GM21381 (cell line): ENCODE measurements around the gene FOXQ1.

Experiments
- ATAC-seq: cut with Tn5 transposase; IDR thresholded peaks from one replicate; pipeline ENCODE4 v1.9.1; 2021; ENCODE audit warnings: mild to moderate bottlenecking, moderate library complexity; ENCODE audit not compliant: unreplicated experiment

FOXQ1 gene

DNA sequence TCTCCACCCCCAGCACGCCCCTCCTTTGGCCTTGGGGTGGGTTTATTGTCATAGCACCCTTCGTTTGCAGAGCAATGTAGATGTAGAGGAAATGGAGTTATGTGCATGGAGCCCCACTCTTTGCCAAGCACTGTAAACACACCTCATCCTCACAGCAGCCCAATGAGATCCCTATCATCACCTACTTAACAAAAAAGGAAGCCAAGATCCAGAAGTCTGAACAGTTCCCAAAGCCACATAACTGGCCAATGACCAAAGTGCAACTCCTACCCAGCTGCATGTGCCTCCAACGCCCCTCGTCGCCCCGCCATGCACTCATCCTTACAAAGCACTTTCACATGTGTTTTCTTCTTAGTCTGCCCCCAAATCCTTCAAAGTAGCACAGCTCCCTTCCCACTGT is 21.8 kb upstream of the FOXQ1 start:
- no peak for ATAC-seq

DNA sequence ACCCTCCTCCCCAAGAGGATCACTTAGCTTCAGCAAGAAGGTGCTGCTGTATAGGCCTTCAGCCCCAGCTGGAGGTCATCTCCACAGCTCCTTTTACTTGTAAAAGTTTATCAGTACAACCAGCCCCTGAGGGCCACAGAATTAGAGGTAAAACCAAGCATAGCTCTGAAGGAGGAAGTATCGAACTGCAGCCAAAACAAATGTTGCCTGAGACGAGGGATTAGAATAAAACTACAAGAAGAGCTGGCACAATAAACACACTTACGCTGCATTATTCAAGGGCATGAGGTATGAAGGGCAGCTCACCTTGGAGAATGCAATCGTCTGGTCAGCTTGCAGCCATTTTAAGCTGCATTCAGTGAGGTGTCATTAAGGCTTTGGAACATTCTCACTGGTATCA is 21.1 kb upstream of the FOXQ1 start:
- no peak for ATAC-seq

DNA sequence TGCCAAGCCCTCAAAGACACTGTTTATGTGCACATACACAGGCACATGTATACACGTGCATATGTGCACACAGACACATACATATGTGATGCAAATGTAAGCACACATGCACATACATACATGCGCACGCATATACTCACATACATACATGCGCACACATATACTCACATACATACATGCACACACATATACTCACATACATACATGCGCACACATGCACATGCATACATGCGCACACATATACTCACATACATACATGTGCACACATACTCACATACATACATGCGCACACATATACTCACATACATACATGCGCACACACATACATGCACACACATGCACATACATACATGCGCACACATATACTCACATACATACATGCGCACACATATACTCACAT is 20.5 kb upstream of the FOXQ1 start:
- no peak for ATAC-seq

DNA sequence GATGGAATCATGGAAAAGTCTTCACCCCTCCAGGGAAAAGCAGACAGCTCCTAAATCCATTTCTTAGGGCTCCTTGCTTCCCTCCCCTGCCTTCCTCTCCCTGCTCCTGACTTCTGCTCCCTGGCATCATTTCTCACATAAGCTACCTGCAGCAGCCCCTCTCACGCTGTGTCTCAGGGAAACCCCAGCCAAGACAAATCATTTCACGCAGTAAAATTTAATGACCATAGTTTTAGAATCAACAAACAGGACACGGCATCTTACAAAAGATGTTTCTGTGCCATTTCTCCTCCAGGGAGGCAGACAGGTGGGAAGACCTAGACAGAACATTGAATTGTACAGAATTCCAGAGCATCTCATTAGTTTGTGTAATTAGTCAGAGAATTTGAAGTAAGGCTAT is 16.5 kb upstream of the FOXQ1 start:
- ATAC-seq: no peak

DNA sequence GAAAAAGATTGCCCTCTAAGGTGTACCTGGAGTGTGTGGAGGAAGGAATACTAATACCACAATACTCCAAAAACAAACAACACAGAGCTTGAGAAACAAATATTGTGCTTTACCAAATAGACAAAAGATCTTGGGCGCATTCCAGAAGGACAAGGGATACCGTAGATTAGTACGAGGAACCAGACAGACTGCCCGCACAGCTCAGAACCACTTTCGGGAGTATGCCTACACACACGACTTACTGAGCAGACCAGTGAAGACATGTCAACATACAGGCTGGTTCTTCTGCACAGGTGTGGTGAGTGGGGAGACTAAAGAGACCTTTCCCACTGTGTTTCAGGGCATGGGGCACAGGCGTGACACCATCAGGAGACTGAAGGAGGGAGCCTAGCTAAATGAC is 15.8 kb upstream of the FOXQ1 start:
- no peak for ATAC-seq

DNA sequence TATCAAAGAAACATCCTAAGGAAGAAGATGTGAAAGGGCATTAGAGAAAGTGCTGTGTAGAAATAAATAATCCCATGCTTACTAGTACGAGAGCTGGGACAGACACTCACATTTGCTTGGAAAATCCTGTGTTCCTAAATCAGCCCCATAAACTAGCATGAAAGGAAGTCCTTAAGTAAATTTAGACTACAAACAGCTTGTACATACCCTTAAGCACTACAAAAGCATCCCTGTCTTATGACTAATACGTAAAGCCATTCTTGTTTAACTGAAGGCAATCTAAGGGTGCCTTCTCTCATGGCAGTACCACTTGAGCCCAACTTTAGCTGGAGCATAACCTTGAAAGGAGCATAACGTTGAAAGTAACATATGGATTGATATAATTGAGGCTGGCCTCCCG is 15.4 kb upstream of the FOXQ1 start:
- ATAC-seq: no peak

DNA sequence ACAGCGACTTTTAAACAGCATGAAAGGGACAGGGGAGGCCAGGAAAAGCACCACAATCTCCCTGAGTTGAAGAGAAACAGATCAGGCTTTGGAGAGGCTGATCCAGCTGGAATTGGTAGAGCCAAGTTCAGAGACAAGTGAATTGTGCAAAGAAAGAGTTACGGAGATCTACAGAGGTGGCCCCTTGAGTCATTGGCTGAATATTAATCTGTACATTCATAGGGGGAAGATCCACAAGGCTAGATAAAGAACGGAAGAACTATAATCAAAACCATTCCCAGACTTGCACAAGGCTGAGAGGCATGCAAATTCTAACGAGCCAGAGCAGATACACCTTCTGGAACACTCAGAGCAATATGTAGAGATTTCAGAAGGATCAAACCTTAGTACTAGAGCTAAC is 14.2 kb upstream of the FOXQ1 start:
- no peak for ATAC-seq

DNA sequence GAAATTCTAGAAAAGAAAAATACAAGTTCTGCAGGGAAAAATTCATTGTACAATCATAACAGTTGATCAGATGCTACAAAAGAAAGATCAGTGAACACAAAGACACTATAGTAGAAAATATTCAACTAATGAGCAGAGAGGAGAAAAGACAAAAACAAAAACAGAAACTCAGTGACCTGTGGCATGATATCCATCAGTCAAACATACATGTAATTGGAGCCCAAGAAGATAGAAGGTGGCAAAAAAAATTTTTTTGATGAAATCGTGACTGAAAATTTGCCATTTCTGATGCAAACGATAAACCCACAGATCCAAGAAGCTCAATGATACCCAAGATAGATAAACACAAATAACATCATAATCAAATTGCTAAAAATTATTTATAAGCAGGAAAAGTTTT is 13.1 kb upstream of the FOXQ1 start:
- no peak for ATAC-seq

DNA sequence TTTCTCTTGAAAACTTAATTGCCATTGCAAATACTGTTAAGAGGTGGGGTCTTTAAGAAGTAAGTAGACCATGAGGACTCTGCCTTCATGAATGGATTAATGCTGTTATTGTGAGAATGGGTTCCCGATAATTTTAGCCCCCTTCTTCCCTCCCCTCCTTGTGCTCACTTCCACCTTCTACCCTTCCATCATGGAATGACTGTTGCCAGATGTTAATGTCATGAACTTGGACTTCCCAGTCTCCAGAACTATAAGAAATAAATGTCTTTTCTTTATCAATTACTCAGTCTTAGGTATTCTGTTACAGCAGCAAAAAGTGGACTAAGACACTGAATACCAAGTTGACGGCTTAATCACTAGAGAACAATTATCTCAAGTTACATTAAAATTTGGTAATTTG is 5.8 kb upstream of the FOXQ1 start:
- ATAC-seq: no peak

DNA sequence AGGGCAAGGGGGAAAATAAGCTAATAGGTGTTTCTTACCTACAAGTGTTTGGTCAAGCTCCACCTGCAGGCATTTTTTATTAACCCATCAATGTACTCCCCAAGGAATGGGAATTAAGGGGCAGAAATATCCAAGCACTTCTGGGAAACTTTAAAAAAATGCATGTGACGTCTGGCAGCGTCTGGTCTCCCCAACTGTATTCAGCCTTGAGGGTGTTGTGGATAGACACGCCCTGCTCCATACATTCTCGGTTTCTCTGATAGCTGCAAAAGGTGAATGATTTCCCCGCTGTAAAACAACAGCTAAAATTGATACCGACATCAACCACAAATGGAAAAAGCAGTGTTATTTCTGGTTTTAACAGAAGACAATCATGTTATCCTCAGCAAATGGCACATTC is 2.5 kb upstream of the FOXQ1 start:
- no peak for ATAC-seq

DNA sequence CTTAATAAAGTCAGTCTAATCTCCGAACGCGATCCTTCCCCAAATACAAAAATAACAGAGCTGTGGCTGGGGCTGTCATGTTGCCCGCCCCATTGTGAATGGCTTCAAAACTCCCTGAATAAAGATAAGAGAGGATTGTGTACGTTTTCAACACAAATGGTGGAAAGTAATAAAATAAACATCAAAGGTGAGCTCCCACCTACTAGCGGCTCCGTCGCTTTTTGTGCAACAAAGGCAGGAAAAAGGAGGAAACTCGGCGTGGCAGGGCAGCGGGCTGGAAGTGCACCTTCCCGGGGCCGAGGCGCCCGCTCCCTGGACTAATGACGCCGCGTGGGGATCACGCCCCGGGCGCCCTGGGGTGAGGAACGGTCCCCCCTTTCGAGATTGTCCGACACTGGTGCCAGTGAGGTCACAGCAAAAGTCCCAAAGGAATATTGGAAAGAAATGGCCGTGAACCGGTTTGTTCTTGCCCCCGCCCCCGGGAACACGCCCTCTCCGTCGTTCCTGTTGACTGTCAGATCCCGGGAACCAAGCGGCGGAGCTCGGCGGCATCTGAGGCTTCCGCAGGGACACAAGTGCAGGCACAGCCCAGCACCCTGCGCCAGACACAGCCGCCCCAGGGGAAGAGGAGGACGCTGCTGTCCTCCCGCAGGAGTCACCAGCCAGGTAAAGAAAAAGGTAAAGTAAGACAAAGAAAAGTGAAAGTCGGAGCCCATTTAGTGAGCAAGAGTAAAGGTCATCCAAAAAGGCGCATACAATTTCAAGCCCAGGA is 1.1 kb upstream of the FOXQ1 start:
- no peak for ATAC-seq

DNA sequence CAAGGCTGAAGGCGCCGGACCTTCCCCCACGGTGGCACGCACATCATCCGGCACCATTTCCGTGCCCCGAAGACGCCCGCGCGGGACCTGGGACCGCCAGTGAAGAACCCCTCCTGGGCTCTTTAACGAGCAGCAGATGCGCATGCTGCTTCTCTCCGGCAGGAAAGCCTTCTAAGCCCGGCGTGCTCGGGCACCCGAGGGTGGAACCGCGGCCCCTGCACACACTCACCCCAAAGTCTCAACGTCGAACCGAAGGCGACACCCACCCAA is 240 bp downstream of the FOXQ1 start:
- no peak for ATAC-seq

DNA sequence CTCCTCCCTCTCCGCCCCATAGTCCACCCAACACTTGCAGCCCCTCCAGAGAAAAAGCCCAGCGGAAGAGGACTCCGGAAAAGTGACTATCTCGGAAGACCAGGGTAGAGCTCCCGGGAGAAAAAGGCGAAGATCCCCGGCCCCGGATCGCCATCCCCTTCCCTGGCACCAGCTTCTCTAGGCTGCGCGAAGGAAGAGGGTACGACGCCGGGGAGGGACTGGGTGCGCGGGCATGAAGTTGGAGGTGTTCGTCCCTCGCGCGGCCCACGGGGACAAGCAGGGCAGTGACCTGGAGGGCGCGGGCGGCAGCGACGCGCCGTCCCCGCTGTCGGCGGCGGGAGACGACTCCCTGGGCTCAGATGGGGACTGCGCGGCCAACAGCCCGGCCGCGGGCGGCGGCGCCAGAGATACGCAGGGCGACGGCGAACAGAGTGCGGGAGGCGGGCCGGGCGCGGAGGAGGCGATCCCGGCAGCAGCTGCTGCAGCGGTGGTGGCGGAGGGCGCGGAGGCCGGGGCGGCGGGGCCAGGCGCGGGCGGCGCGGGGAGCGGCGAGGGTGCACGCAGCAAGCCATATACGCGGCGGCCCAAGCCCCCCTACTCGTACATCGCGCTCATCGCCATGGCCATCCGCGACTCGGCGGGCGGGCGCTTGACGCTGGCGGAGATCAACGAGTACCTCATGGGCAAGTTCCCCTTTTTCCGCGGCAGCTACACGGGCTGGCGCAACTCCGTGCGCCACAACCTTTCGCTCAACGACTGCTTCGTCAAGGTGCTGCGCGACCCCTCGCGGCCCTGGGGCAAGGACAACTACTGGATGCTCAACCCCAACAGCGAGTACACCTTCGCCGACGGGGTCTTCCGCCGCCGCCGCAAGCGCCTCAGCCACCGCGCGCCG is 822 bp downstream of the FOXQ1 start:
- ATAC-seq: no peak

DNA sequence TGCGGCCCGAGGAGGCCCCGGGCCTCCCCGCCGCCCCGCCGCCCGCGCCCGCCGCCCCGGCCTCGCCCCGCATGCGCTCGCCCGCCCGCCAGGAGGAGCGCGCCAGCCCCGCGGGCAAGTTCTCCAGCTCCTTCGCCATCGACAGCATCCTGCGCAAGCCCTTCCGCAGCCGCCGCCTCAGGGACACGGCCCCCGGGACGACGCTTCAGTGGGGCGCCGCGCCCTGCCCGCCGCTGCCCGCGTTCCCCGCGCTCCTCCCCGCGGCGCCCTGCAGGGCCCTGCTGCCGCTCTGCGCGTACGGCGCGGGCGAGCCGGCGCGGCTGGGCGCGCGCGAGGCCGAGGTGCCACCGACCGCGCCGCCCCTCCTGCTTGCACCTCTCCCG is 1.5 kb downstream of the FOXQ1 start:
- ATAC-seq: no peak

DNA sequence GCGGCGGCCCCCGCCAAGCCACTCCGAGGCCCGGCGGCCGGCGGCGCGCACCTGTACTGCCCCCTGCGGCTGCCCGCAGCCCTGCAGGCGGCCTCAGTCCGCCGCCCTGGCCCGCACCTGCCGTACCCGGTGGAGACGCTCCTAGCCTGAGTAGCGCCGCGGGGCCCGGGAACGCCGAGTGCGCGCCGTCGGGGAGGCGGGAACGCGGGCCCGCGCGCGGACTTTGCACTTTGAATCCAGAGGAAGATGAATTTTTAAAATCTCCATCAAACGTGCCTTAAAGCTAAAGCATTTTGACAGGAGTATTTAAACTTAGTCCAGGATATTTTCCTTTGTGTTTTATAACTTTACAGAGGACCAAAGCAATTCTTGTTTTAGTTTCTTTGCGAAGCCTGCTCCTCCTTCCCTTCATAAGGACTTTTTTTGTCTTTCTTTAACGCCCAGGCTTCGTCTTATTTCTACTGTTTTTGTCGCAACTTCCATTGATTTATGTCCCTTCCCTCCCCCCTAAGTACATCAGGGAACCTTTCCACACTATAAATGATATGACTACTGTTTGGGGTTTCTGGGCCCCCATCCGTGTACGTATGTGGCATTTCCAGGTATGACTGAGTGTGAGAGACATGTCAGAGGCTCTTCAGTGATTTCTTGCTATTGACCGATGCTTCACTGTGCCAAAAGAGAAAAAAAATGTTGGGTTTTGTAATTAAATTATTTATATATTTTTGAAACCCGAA is 2.0 kb downstream of the FOXQ1 start:
- ATAC-seq: no peak

DNA sequence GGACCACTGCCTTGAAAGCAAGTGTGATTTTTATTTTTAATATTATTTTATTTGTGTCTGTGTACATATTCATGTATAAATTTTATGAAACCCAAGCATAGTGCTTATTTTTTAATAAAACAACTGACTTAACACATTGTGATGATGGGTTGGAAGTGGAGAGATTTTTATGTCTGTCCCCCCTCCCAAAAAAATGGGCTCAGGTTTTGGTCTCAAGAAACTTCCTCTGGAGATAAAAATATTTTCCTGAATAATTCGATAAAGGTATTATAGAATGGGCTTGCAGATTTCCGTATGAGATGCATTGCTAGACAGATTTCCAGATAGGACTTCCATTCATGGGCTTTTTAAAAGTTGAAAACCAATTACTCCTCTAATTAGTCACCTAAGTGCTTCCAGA is 2.7 kb downstream of the FOXQ1 start:
- ATAC-seq: no peak

DNA sequence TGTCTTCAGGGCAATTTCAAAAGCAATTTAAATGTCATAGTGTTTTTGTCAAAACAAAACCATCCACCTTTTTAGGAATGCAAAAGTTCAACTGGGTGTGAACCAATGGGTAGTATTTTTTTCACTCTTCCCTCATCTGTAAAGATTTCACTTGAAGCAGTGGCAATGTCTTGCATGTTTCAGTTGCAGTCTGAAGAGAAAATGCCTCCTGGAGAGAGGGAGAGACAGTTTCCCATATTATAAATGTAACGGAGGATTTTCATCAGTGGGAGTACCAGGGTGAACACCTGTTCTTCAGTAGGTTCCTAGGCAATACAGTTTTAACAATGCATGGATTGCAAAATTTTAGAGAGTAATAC is 3.3 kb downstream of the FOXQ1 start:
- no peak for ATAC-seq

DNA sequence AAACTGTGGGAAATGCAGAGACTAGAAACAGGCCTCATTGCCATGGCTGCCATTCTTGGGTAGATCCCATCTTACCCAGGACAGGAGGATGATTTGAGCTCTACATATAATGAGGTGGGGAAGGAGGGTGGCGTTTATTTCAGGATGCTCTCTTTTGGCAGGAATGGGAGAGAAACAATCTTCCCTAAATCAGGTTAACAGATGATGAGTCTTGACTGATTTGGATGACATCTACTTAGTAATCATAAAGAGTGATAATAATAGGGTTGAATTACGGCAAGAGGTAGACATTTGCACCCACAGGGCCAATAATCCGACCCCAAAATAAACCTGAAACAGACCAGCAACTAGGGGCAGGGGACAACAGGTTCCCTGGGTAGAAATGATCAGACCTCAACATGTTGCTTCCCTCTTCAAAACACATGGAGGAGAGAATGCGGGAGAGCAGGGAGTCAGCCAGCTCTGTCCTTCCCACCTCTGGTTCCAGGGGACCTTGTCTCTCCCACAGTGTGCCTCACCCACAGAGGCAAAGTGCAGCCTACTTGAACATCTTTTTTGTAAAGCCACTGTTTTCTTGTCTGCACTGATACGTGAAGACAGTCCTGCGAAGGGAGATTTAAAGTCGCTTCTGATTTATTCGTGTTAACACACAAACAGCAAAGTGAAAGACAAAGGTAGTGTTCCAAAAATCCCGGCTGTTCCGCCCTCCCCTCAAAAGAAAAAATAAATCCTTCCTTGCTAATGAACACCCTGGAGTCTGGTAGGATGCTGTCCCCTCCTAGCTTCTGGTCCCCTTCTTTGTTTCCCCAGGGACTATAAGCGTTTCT is 3.9 kb downstream of the FOXQ1 start:
- ATAC-seq: no peak

DNA sequence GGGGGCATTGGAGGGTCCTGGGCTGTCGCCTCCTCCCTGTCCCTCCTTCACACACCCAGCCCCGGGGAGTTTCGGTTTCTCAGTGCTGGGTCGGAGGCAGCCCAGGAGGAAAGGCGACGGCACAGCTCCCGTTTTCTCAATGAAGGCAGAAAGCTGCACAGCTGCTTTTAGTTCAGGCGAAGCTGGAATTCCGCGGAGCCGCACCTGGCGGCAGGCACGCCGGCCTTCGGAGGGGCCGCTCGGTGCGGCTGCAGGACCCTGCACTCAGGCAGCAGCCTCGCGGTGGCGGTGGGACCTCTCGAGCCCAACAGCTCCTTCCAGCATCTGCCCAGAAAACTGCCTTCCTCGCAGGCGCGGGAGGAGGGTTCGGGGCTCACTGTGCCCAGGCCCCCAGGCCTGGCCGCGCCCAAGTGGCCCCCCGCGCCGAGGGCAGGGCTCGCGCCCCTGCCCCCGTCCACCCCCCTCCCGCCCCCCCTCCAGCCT is 4.6 kb downstream of the FOXQ1 start:
- ATAC-seq: no peak

DNA sequence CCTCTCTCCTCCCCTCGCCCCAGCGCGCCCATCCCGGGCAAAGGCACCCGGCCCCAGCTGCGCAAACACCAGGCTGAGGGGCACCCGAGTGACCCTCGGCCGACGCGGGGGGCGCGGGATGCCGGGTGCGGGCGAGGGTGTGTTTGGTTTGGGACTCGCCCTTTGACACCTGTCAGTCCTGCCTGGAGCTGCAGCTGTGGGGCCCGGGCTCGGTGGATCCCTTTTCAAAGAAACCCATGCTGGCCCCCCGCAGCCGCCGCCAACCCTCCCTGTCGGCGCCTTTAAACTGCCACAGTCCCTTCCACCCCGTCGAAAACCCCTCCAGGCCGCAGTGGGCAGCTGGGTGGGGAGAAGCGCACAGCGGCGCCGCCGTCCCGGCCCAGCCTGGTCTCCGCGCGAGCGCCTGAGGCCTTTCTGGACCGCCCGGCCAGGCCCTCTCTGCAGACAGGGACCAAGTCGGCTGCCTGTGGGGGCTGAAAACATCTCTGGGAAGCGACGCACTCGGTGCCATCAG is 5.5 kb downstream of the FOXQ1 start:
- no peak for ATAC-seq

DNA sequence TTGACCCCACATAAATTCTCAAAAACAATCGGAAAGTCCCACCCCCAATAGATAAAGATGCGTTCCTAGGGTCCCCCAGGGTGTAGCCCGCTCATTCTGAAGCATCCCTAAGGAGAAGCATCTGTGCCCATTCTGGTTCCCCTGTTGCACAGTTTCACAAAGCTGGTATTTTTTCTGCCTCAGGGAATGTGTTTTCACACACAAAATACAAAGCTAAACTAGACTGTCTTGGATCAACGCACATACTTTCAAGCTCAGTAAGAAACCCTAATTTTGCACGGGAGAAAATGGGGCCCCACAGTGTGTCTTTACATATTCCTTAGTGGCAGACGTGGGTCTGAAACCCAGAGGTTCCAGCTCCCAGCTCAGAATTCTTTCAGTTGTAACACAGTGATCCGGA is 6.1 kb downstream of the FOXQ1 start:
- ATAC-seq: no peak
